NCI-H187 treated with DMSO at 0.1 percent for 48 hours (cell line): ENCODE measurements around the gene ADARB2.
"Not testable (repeated sequence)": the region's sequence is repeated elsewhere in the genome, so short reads cannot be mapped to it uniquely, and the experiment has no call there.

Source experiments
- DNase-seq: peaks from one replicate; lab custom pipeline; 2025; lab: John Stamatoyannopoulos, UW

Gene ADARB2

DNA sequence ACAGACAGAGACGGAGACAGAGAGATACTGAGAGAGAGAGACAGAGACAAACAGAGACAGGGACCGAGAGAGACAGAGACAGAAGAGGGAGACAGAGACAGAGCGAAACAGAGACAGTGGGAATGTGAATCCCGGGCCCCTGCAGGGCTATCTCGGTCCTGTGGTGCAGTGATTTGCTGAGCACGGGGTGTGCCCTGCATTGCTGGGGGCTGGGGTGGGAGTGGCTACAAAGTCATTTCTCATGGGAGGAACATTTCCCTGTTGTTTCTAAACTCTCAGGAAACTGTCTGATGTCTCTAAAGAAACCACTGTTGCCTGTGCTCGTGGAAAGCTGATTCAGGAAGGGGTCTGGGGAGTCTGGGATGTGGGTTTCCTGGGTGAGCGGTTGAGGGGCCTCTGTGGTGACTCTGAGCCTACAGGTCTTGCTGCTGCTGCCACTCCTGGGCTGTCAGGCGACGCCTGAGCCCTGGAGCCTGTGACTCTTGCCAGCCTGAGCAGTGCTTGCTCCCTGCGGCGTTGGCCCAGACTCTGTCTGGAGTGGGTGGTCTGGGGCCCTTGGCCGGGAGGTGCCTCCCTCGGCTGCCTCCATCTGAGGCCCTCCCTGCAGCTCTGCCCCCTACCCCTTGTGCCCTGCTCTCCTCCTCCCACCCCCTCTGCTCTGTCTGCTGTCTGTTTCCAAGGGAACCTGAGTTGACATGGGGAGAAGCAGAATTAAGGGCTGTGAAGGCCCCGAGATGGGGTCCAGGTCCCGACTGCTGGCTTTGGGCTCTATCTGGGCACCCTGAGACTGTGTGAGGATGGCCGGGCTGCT is 389.2 kb downstream of the ADARB2 start:
- no peak for DNase-seq

DNA sequence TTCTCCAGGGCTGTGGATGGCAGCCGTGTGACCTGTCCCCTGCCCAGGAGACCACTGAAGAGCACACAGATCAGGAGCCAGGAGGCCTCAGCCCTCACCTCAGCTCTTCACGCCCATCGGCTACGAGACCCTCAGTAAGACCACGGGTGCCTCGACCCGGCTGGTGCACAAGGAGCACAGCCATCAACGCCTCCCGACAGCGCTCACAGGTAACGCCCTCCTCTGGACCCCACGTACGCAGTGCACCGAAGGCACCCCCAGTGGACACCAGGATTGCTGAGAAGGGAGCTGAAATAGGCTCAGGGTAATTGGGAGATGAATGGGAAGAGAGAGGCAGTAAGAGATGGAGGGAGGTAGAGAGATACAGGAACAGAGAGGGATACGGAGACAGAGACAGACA is 389.8 kb downstream of the ADARB2 start:
- DNase-seq = no peak

DNA sequence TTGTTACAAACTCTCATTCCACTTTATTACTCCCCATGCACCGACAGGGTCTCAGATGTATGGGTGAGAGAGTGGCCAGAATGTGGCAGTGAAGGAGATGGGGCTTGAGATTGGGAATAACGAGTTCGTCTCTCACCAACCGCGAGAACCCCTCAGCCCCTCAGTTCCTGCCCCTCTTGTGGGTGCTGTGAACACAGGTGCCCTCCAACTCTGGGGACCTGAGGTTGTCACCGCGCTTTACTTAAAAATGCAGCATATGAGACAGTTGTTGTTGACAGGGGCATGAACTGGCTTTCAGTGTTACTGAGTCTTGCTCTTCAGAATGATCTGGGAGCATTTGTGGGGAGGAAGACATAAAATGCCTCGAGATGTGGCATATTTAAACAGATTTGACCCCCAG is 391.1 kb downstream of the ADARB2 start:
- no peak for DNase-seq

DNA sequence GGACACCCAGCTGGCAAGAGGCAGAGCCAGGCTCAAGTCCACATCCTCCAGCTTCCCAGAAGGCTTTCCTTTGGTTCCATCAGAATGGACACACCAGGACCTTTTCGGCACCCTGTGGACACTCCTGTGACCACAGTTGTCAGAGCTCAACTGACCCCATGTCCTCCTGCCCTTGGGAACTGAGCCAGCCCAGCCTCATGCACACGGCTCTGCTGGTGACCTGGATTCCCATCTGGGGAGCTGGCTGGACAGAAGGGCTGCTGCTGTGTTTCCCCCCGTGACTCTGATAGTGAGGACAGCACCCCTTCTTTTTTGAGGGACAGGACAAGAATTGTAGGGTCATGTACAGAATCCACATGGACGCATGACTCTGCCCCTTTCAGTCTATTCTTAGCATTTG is 392.0 kb downstream of the ADARB2 start:
- no peak for DNase-seq

DNA sequence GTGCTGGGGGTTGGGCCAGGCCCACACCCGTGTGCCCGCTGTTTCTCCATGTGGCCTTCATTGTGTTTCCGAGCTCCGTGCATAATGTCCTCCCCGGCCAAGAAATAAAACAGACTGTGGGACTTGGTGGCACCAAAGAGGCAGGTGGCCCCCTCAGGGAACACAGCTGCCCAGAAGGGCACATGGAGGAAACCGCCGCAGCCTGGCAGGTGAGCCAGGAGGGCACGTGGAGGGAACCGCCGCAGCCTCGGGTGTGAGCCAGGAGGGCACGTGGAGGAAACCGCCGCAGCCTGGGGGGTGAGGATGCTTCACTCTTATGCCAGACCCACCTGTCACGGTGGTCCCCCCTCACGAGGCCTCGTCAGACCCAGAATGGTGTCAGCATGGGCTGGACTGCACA is 392.5 kb downstream of the ADARB2 start:
- no peak for DNase-seq

DNA sequence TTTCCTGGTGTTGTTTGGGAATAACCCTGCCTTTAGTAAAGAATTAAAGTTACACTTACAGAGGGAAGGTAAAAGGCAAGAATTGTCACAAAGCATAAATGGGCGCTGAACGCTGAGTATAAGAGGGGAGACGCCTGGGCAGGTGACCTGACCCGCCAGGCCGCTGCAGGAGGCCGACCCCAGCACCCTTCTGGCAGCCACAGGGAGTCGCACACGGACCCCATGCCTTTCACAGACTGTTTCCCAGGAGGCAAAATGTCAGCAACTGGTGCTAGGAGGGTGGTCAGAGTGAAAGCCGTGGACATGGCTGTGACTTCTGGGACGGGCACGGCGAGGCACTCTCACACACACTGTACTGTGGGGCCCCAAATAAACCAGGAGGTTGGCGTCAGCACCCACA is 392.9 kb downstream of the ADARB2 start:
- DNase-seq = no peak

- DNase-seq = no peak
These were observed 394.1 kb downstream of the ADARB2 start for GRCh38 chr10:1343176-1343575.

DNA sequence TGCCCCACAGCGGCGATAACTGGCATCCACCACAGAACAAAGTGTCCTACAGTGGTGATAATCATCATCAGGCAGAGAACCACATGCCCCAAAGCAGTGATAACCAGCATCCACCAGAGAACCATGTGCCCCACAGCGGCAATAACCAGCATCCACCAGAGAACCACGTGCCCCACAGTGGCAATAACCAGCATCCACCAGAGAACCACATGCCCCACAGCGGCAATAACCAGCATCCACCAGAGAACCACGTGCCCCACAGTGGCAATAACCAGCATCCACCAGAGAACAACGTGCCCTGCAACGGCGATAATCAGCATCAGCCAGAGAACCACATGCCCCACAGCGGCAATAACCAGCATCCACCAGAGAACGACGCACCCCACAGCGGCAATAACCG is 396.3 kb downstream of the ADARB2 start:
- DNase-seq = not testable (repeated sequence)

DNA sequence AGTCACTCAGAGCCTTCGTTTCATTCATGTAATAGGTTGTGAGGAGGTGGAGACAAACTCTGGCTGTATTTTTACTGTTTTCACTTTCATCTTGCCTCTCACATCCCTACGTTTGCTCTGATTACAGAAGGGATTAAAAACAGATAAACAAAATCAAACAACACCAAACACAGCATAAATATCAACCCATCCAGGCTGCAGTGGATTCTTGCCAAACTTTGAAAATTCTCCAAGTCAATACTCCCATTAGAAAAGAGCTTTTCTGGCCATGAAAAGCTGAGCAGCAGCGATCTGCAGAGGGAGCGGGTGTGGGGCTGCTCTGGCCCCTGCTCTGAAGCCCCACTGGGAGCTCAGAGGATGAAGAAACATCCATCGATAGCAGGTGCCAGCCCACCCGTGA is 397.9 kb downstream of the ADARB2 start:
- no peak for DNase-seq

- DNase-seq = no peak
These were observed 401.7 kb downstream of the ADARB2 start for GRCh38 chr10:1335642-1336041.

GRCh38 chr10:1333981-1334380 is 403.3 kb downstream of the ADARB2 start:
- no peak for DNase-seq

DNA sequence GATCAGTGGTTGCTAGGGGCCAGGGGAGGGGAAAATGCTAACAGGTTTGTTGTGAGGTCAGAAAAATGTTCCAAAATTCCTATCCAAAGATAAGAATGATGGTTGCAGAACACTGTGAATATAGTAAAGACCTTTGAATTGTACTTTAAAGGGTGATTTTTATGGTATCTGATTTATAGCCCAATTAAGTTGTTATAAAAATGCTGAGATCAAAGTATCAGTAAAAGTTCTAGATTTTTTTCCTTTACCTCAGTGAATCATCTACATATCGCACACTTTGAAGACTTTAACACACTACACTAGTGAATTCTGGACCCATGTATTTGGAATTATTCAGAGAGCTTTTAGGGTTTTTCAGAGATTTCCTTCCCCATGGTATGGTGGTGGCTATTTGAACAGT is 405.8 kb downstream of the ADARB2 start:
- no peak for DNase-seq

DNA sequence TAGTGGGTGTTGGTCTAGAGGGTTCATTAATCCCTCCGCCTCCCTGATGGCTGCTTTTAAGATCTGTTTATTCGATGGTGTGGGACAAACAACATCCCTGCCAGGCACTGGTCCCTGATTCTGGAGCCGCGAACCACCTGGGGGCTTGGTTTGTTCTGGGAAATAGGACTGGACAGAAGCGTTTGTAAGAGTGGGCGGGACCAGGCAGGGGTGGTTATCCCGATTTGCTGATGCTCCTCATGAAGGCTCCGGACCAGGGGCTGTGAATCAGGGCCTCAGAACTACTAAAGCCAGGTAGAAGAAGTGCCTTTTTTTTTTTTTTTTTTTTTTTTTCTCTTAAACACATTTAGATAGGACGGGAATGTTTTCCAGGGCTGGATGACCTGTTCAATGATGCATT is 407.7 kb downstream of the ADARB2 start:
- no peak for DNase-seq

- DNase-seq = no peak
These were observed 408.2 kb downstream of the ADARB2 start for GRCh38 chr10:1328981-1329614.

GRCh38 chr10:1328161-1328823 is 409.0 kb downstream of the ADARB2 start:
- DNase-seq = no peak

DNA sequence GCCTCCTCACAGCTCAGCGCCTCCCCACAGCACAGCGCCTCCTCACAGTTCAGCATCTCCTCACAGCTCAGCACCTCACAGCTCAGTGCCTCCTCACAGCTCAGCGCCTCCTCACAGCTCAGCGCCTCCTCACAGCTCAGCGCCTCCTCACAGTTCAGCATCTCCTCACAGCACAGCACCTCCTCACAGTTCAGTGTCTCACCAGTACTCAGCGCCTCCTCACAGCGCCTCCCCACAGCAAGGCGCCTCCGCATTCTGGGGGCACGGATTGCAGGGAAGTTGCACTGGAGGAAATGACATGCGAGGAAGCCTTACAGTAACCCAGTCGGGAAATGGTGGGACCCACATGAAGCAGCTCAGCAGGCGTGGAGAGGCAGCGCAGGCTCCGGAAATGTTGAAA is 409.6 kb downstream of the ADARB2 start:
- no peak for DNase-seq

DNA sequence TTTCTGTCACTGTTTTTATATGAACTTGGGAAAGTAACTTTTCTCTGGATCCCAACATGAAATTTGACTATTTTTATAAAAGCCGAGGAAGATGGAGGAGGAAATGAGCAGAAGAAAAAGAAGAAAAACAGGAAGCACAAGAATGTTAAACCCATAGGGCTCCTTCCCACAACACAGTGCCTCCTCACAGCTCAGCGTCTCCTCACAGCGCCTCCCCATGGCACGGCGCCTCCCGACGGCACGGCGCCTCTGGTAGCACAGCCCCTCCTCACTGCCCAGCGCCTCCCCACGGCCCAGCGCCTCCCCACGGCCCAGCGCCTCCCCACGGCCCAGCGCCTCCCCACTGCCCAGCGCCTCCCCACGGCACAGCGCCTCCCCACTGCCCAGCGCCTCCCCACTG is 410.8 kb downstream of the ADARB2 start:
- not testable (repeated sequence) for DNase-seq

DNA sequence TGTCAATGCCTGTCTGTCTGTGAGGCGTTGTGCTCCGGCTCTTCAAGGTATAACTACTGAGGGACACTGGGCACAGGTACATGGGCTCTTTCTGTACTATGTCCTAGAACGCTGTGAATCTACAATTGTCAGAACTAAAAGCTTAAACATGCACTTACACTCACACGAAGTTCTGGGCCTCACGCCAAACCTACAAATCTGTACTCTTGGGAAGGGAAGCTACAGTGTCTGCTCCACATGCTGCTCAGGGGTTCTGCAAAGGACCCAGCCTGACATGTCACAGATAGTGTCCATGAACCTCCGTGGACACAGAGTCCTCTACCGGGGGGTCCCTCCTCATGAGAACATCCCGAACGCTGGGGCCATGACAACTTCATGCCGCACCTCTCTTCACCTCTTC is 412.4 kb downstream of the ADARB2 start:
- no peak for DNase-seq

DNA sequence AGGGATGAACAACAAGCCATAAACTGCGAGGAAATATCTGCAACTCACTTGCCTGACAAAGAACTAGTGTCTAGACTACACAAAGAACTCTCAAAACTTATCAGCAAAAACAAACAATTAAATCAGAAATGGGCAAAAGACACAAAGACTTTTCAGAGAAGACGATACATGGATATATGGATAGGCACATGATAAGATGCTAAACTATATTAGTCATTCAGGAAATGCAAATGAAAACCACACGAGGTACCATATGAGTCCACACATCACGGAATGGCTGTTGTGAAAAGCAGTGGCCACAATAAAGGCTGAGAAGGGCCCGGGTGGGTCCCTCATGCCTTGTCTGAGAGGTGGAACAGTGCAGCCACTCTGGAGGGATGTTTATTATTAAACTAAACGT is 413.4 kb downstream of the ADARB2 start:
- DNase-seq = no peak

DNA sequence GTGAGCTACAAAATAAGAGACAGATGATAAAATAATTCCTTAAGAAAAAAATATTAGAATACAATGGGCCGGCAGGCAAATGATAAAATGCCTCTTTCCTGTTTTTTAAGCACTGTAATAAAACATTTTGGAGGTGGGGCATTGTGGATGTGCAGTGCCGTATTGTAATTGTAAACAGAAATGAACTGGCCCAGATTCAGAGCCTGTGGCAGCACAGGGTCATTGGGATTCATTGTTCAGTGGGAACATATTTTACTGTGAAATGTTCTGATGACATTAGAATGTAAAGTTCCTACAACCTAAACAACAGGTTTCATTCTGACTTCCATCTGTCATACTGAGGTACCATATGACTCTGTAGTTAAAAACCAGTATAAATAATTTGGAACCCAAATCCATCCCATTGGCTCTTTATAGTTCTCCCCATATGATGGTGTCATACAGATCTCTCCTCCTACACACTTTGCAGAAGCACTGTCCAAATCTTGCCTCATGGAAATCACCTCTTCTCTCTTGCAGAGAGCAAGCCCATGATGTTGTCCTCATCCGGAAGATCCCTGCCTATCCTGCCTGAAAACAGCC is 416.5 kb downstream of the ADARB2 start:
- no peak for DNase-seq

GRCh38 chr10:1316809-1317143 is 420.5 kb downstream of the ADARB2 start:
- DNase-seq = no peak

DNA sequence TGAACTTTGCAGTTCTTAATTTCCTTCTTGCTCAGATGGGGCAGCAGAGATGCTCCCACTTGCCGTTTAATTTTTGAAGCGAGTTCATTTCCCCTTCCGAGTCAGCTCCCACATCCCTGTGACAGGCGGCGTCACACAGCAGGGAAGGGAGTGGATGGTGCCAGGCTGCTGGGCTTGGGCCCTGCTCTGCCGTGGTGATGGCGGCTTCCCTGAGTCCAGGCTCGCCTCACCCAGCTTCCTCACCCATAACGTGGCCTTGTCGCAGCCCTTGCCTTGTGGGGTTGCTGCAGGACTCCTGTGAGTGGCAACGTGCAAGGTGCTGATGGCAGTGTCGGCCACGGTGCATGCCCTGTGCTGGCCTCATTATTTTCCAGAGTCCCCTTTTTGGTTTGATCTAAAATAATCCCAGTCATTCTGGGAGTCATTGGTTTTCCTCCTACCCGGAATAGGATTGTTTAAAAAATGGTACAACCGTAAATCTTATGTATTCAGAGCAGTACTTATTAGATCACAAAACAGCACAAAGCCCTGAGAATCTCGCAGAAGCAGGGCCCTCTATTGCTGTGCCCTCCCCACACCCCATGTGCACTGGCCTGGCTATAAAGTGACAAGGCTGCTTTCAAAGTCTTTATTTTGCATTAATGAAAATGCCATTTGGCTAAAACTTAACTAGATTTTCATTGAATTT is 421.1 kb downstream of the ADARB2 start:
- DNase-seq = no peak
